SU-DHL-6 (cell line): ENCODE measurements around the gene NKX6-2.

Experiments used
- H2AFZ ChIP-seq: fragments of 200-600 bp; sonication (generic); 2 replicates; pipeline ENCODE4 v1.6.1; 2014; ENCODE audit warnings: low read depth, mild to moderate bottlenecking, moderate library complexity, mixed read lengths, antibody characterized with exemption, low read length; ENCODE audit not compliant: severe bottlenecking
- H3F3A ChIP-seq: fragments of 200-600 bp; shearing (Covaris generic); 2 replicates; pipeline ENCODE4 v1.6.0; 2016; ENCODE audit warnings: antibody characterized with exemption, mild to moderate bottlenecking; ENCODE audit not compliant: insufficient read depth
- H3K27ac ChIP-seq: fragments of 200-600 bp; sonication (generic); 2 replicates; pipeline ENCODE4 v1.5.1; 2016; ENCODE audit warnings: low read depth, mild to moderate bottlenecking, low read length, moderate library complexity, mixed read lengths
- H3K27me3 ChIP-seq: fragments of 200-600 bp; sonication (generic), shearing (Covaris generic); 2 replicates; pipeline ENCODE4 v1.6.0; 2014; ENCODE audit warnings: mild to moderate bottlenecking, low read length
- H3K36me3 ChIP-seq: fragments of 200-600 bp; sonication (generic); 2 replicates; pipeline ENCODE4 v1.6.1; 2014; ENCODE audit warnings: mild to moderate bottlenecking, low read length, mixed read lengths
- H3K4me2 ChIP-seq: fragments of 300-600, 200-600 bp; shearing (Covaris generic), sonication (generic); 2 replicates; pipeline ENCODE4 v1.6.0; 2014; ENCODE audit warnings: low read length, low read depth, mild to moderate bottlenecking; ENCODE audit not compliant: poor library complexity, severe bottlenecking
- H3K4me3 ChIP-seq: fragments of 200-600 bp; sonication (generic); 2 replicates; pipeline ENCODE4 v1.5.1; 2014; ENCODE audit warnings: antibody characterized with exemption, low read length, mild to moderate bottlenecking, mixed read lengths; ENCODE audit not compliant: insufficient read depth, poor library complexity, severe bottlenecking
- H3K79me2 ChIP-seq: fragments of 200-600 bp; sonication (generic); 2 replicates; pipeline ENCODE4 v1.6.1; 2014; ENCODE audit warnings: mild to moderate bottlenecking, low read length, moderate library complexity; ENCODE audit not compliant: insufficient read depth
- H3K9ac ChIP-seq: fragments of 200-600 bp; sonication (generic); 2 replicates; pipeline ENCODE4 v1.7.0; 2014; ENCODE audit warnings: mild to moderate bottlenecking, low read length
- H3K9me2 ChIP-seq: fragments of 200-600 bp; sonication (generic); replicated peaks from 2 replicates; pipeline ENCODE4 v1.6.1; 2014; ENCODE audit warnings: low read length; ENCODE audit not compliant: insufficient read depth
- H3K9me3 ChIP-seq: fragments of 200-600 bp; sonication (generic); 2 replicates; pipeline ENCODE4 v1.6.1; 2014; ENCODE audit warnings: low read length, mixed read lengths; ENCODE audit not compliant: insufficient read depth
- H4K20me1 ChIP-seq: fragments of 200-600 bp; sonication (generic); 2 replicates; pipeline ENCODE4 v1.6.1; 2014; ENCODE audit warnings: low read depth, mild to moderate bottlenecking, antibody characterized with exemption, low read length, moderate library complexity, mixed read lengths
- EZH2phosphoT487 ChIP-seq: fragments of 200-600 bp; sonication (generic), shearing (Covaris generic); conservative IDR thresholded peaks from 2 replicates; pipeline ENCODE4 v1.6.1; 2018; ENCODE audit warnings: mild to moderate bottlenecking, antibody characterized with exemption, low read length, moderate library complexity, mixed read lengths
- TF ChIP-seq, protein P1 (sequence below): fragments of 200-600 bp; sonication (generic); IDR thresholded peaks from one replicate; pipeline ENCODE4 v1.5.1; 2017; ENCODE audit warnings: antibody characterized with exemption, mild to moderate bottlenecking, low read length, moderate library complexity; ENCODE audit not compliant: insufficient read depth, poor library complexity, severe bottlenecking

Gene NKX6-2

GRCh38 chr10:132768346-132769248 lies 17.4 kb downstream of the NKX6-2 start:
- Histone ChIP-seq H3K27me3 (no peaks in the 10 kb centered on the region), H3K4me2 (no peak overlapping the region), H4K20me1 (no peaks in the 10 kb centered on the region), H3K9me3 (no peaks in the 10 kb centered on the region), H3F3A (no peaks in the 10 kb centered on the region), H3K27ac (no peak overlapping the region), H3K36me3 (no peaks in the 10 kb centered on the region), H2AFZ (no peak overlapping the region), H3K9me2 (no peaks in the 10 kb centered on the region), H3K79me2 (no peaks in the 10 kb centered on the region), H3K4me3 (no peak overlapping the region), H3K9ac (no peak overlapping the region)
- TF ChIP-seq, protein P1, sequence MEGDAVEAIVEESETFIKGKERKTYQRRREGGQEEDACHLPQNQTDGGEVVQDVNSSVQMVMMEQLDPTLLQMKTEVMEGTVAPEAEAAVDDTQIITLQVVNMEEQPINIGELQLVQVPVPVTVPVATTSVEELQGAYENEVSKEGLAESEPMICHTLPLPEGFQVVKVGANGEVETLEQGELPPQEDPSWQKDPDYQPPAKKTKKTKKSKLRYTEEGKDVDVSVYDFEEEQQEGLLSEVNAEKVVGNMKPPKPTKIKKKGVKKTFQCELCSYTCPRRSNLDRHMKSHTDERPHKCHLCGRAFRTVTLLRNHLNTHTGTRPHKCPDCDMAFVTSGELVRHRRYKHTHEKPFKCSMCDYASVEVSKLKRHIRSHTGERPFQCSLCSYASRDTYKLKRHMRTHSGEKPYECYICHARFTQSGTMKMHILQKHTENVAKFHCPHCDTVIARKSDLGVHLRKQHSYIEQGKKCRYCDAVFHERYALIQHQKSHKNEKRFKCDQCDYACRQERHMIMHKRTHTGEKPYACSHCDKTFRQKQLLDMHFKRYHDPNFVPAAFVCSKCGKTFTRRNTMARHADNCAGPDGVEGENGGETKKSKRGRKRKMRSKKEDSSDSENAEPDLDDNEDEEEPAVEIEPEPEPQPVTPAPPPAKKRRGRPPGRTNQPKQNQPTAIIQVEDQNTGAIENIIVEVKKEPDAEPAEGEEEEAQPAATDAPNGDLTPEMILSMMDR = no peak
- no peak for TF ChIP-seq EZH2phosphoT487

- Histone ChIP-seq H4K20me1 (no peaks in the 10 kb centered on the region), H3K9me2 (no peaks in the 10 kb centered on the region), H3K9me3 (no peaks in the 10 kb centered on the region), H2AFZ (no peak overlapping the region), H3F3A (no peaks in the 10 kb centered on the region), H3K79me2 (no peaks in the 10 kb centered on the region), H3K9ac (no peak overlapping the region), H3K4me2 (no peak overlapping the region), H3K36me3 (no peaks in the 10 kb centered on the region), H3K27me3 (no peaks in the 10 kb centered on the region), H3K4me3 (no peak overlapping the region), H3K27ac (no peak overlapping the region)
- TF ChIP-seq, protein P1 = no peak
- TF ChIP-seq EZH2phosphoT487 = no peak
These were observed 19.7 kb downstream of the NKX6-2 start for GRCh38 chr10:132766291-132766690.

DNA sequence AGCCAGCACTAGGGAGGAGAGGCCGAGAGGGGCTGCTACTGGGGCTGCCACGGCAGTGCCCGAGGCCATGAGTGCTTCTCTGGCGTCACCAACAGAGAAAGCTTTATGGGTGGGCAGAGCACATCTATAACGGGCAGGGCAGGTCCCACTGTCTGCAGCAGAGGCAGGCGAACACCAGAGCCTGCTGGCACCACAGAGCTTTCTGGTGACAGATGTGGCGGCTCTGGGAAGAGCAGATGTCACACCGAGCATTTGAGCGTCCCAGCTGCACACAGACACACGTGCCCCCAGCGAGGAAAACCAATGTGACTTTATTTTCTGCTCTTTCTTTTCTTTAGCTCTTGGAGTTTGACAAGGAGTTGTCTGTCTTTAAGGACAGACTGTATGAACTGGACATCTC lies 20.5 kb downstream of the NKX6-2 start:
- H3K4me3 ChIP-seq = no peak overlapping the region
- H4K20me1 ChIP-seq = no peaks in the 10 kb centered on the region
- H3K27me3 ChIP-seq = no peaks in the 10 kb centered on the region
- H3K36me3 ChIP-seq = no peaks in the 10 kb centered on the region
- TF ChIP-seq EZH2phosphoT487 = no peak
- no peak overlapping the region for H3K4me2 ChIP-seq
- no peak overlapping the region for H3K27ac ChIP-seq
- no peak overlapping the region for H3K9ac ChIP-seq
- no peaks in the 10 kb centered on the region for H3K79me2 ChIP-seq
- no peaks in the 10 kb centered on the region for H3F3A ChIP-seq
- no peaks in the 10 kb centered on the region for H3K9me2 ChIP-seq
- H2AFZ ChIP-seq = no peak overlapping the region
- H3K9me3 ChIP-seq = no peaks in the 10 kb centered on the region

DNA sequence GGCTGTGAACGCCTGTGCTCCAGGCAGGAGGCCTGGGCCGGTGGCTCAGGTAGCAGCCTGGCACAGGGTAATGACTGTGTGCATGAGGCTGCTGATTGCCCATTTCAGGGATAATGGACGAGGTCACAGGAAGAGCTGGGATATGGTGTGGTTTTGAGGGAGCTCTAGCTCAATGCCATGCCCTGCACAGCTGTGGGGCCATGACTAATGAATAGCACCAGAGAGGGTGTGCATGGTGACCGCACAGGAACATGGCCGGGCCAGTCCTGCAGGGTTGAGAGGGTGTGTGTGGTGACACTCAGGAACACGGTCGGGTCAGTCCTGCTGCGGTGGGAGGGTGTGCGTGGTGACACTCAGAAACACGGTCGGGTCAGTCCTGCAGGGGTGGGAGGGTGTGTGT lies 21.8 kb downstream of the NKX6-2 start:
- Histone ChIP-seq H3K36me3 (no peaks in the 10 kb centered on the region), H3K9ac (no peak overlapping the region), H3K9me3 (no peaks in the 10 kb centered on the region), H3F3A (no peaks in the 10 kb centered on the region), H2AFZ (no peak overlapping the region), H3K9me2 (no peaks in the 10 kb centered on the region), H4K20me1 (no peaks in the 10 kb centered on the region), H3K27ac (no peak overlapping the region), H3K79me2 (no peaks in the 10 kb centered on the region), H3K27me3 (no peaks in the 10 kb centered on the region), H3K4me3 (no peak overlapping the region), H3K4me2 (no peak overlapping the region)
- TF ChIP-seq EZH2phosphoT487 = no peak
- TF ChIP-seq, protein P1 = no peak
